Osteoblast (primary cell): ENCODE data around the gene ACBD5. TPM values are rescaled to one million over a fixed set of nuclear protein-coding genes. Genes with fewer than 3 reads are reported as not detected.
A peak's percentile ranks its signal among the peaks of the same experiment; 100 is the strongest.

Experiments used
- DNase-seq: peaks from one replicate; pipeline ENCODE4 v3.0.0; 2011; ENCODE audit warnings: low spot score, mixed read lengths; ENCODE audit not compliant: insufficient read length; ENCODE audit errors: missing footprints
- H2AFZ ChIP-seq: 2 replicates; pipeline ENCODE4 v1.6.0; 2011; ENCODE audit warnings: mild to moderate bottlenecking, low read length
- H3K27ac ChIP-seq: 2 replicates; pipeline ENCODE4 v1.5.1; 2011; ENCODE audit warnings: mild to moderate bottlenecking, low read depth, low read length, moderate library complexity
- H3K27me3 ChIP-seq: 2 replicates; pipeline ENCODE4 v1.6.0; 2012; ENCODE audit warnings: mild to moderate bottlenecking, control low read depth, inconsistent platforms, low read length, moderate library complexity; ENCODE audit not compliant: insufficient read depth
- H3K36me3 ChIP-seq: 2 replicates; pipeline ENCODE4 v1.5.1; 2011; ENCODE audit warnings: mild to moderate bottlenecking, low read length, control low read depth, moderate library complexity; ENCODE audit not compliant: insufficient read depth
- H3K4me1 ChIP-seq: 2 replicates; pipeline ENCODE4 v1.5.1; 2011; ENCODE audit warnings: mild to moderate bottlenecking, low read length, control low read depth, moderate library complexity; ENCODE audit not compliant: insufficient read depth
- H3K4me2 ChIP-seq: 2 replicates; pipeline ENCODE4 v1.6.0; 2011; ENCODE audit warnings: mild to moderate bottlenecking, low read length; ENCODE audit not compliant: insufficient read depth
- H3K4me3 ChIP-seq: fragments of 200-600 bp; sonication (generic); 3 replicates; pipeline ENCODE4 v1.5.1; 2012; ENCODE audit warnings: mild to moderate bottlenecking, low read length, inconsistent platforms; ENCODE audit not compliant: insufficient read depth
- H3K79me2 ChIP-seq: 2 replicates; pipeline ENCODE4 v1.6.0; 2012; ENCODE audit warnings: mild to moderate bottlenecking, low read length, control low read depth, inconsistent platforms; ENCODE audit not compliant: insufficient read depth
- H3K9me3 ChIP-seq: 2 replicates; pipeline ENCODE4 v1.5.1; 2011; ENCODE audit warnings: low read depth, low read length, control low read depth
- H4K20me1 ChIP-seq: 2 replicates; pipeline ENCODE4 v1.6.0; 2012; ENCODE audit warnings: mild to moderate bottlenecking, low read length, control low read depth; ENCODE audit not compliant: insufficient read depth
- CTCF ChIP-seq: IDR thresholded peaks from 2 replicates; pipeline ENCODE4 v1.5.1; 2011; ENCODE audit warnings: mild to moderate bottlenecking, low read depth, low read length, moderate library complexity; ENCODE audit errors: extremely low read depth
- total RNA-seq: library from RNA; depleted of rRNA; stranded (reverse); fragments of >200 nt; gene quantifications from 2 replicates; pipeline ENCODE4 v1.2.3, GENCODE V29; 2012

Gene ACBD5
- total RNA-seq, 1 donor: 23.2 TPM

- H4K20me1 ChIP-seq: peaks cover 24% of the 10 kb centered on the region
- H3K4me3 ChIP-seq: peak within 1 kb of the TSS; percentile 99
- peak within 1 kb of the TSS; percentile 96 for H3K4me2 ChIP-seq
- peaks cover 16% of the 10 kb centered on the region for H3K36me3 ChIP-seq
- peaks cover 15% of the 10 kb centered on the region for H3K4me1 ChIP-seq
- H3K27ac ChIP-seq: peak within 1 kb of the TSS; percentile 99
- peak; percentile 95 for DNase-seq
- H3K27me3 ChIP-seq: no peaks in the 10 kb centered on the region
- peak within 1 kb of the TSS; percentile 95 for H2AFZ ChIP-seq
- H3K9me3 ChIP-seq: no peaks in the 10 kb centered on the region
- peaks cover 64% of the 10 kb centered on the region for H3K79me2 ChIP-seq
- no peak for TF ChIP-seq CTCF
Observed at GRCh38 chr10:27155066-27155754, 85.4 kb downstream of the ACBD5 start, which contains the start of gene MASTL. Gene MASTL (plus strand): TSS chr10:27155352. CDS start chr10:27155427, 75 bp downstream.

GRCh38 chr10:27153845-27154193 lies 86.8 kb downstream of the ACBD5 start:
- peaks cover 5% of the 10 kb centered on the region for H3K36me3 ChIP-seq
- peak overlapping the region; percentile 99 for H3K4me3 ChIP-seq
- peak overlapping the region; percentile 99 for H3K27ac ChIP-seq
- no peak for TF ChIP-seq CTCF
- H3K9me3 ChIP-seq: no peaks in the 10 kb centered on the region
- peak overlapping the region; percentile 66 for H2AFZ ChIP-seq
- peaks cover 78% of the 10 kb centered on the region for H3K79me2 ChIP-seq
- H3K4me1 ChIP-seq: peaks cover 15% of the 10 kb centered on the region
- peak; percentile 65 for DNase-seq
- no peaks in the 10 kb centered on the region for H3K27me3 ChIP-seq
- peaks cover 34% of the 10 kb centered on the region for H4K20me1 ChIP-seq
- peak overlapping the region; percentile 96 for H3K4me2 ChIP-seq

- Histone ChIP-seq H3K27me3 (no peaks in the 10 kb centered on the region), H3K4me3 (peak overlapping the region; percentile 99), H3K79me2 (peaks cover 81% of the 10 kb centered on the region), H4K20me1 (peaks cover 38% of the 10 kb centered on the region), H3K9me3 (no peaks in the 10 kb centered on the region), H2AFZ (no peak overlapping the region), H3K4me1 (peaks cover 15% of the 10 kb centered on the region), H3K36me3 (peaks cover 5% of the 10 kb centered on the region), H3K27ac (peak overlapping the region; percentile 99), H3K4me2 (peak overlapping the region; percentile 96)
- TF ChIP-seq CTCF: no peak
- DNase-seq: peak; percentile 42
Observed at GRCh38 chr10:27153329-27153728, 87.3 kb downstream of the ACBD5 start.

- Histone ChIP-seq H3K27ac (peak overlapping the region; percentile 99), H3K9me3 (no peaks in the 10 kb centered on the region), H3K36me3 (peaks cover 12% of the 10 kb centered on the region), H3K4me1 (peaks cover 15% of the 10 kb centered on the region), H2AFZ (no peak overlapping the region), H3K4me3 (peak overlapping the region; percentile 99), H3K4me2 (peak overlapping the region; percentile 96), H3K79me2 (peaks cover 80% of the 10 kb centered on the region), H3K27me3 (no peaks in the 10 kb centered on the region), H4K20me1 (peaks cover 41% of the 10 kb centered on the region)
- peak; percentile 64 for DNase-seq
- TF ChIP-seq CTCF: no peak
Observed at GRCh38 chr10:27152687-27153086, 87.9 kb downstream of the ACBD5 start.
